Upper lobe of right lung (tissue), 1 donor: ENCODE data around the gene CHMP4A. TPM values are rescaled to one million over a fixed set of nuclear protein-coding genes. Genes with fewer than 3 reads are reported as not detected.

Source experiments
- ATAC-seq: fragments of 200-7000 bp; cut with Tn5 transposase; one replicate; pipeline ENCODE4 v1.9.1; 2020; ENCODE audit warnings: mild to moderate bottlenecking, moderate library complexity
- DNase-seq: peaks from one replicate; pipeline ENCODE4 v3.0.0-alpha.2; 2020
- H3K27ac ChIP-seq: fragments of 200-600 bp; one replicate; pipeline ENCODE4 v1.8.0; 2022
- H3K27me3 ChIP-seq: fragments of 200-600 bp; one replicate; pipeline ENCODE4 v1.8.0; 2022; ENCODE audit warnings: mild to moderate bottlenecking
- H3K36me3 ChIP-seq: fragments of 200-600 bp; one replicate; pipeline ENCODE4 v1.8.0; 2022
- H3K4me1 ChIP-seq: fragments of 200-600 bp; one replicate; pipeline ENCODE4 v1.8.0; 2022
- H3K4me3 ChIP-seq: fragments of 200-600 bp; one replicate; pipeline ENCODE4 v1.8.0; 2022; ENCODE audit warnings: mild to moderate bottlenecking
- H3K9me3 ChIP-seq: fragments of 200-600 bp; one replicate; pipeline ENCODE4 v1.8.0; 2022
- CTCF ChIP-seq: fragments of 200-600 bp; IDR thresholded peaks from one replicate; pipeline ENCODE4 v1.8.0; 2022; ENCODE audit warnings: antibody characterized with exemption
- intact Hi-C: fragments of 100-400 bp; cut with DNase I; formaldehyde crosslinking; loops from one replicate; pipeline ENCODE4 v1.11.0; 2022
- total RNA-seq: library from RNA; stranded (reverse); fragmentation: NEBNext Ultra II Directional; extraction: Animal tissue kit (Norgen Biotek cat#: 25700); gene quantifications from one replicate; pipeline ENCODE4 v1.2.1, GENCODE V29; 2021
- donor health status: DM: no; HTN: yes; CAD: no; lungs with severe emphysema.

CHMP4A gene
- total RNA-seq, 1 donor from 2014 or later = 48.0 TPM

- no peak overlapping the region for H3K27ac ChIP-seq
- no peaks in the 10 kb centered on the region for H3K27me3 ChIP-seq
- no peaks in the 10 kb centered on the region for H3K9me3 ChIP-seq
- no peaks in the 10 kb centered on the region for H3K4me1 ChIP-seq
- no peak for TF ChIP-seq CTCF
- ATAC-seq (no peak), DNase-seq (no peak)
- H3K36me3 ChIP-seq = peaks cover 85% of the 10 kb centered on the region
- intact Hi-C loops = no loop called here
- no peak overlapping the region for H3K4me3 ChIP-seq
These were observed 34.7 kb downstream of the CHMP4A start for GRCh38 chr14:24178399-24179178.

- no peak for TF ChIP-seq CTCF
These were observed 35.4 kb downstream of the CHMP4A start for GRCh38 chr14:24177891-24178290.

GRCh38 chr14:24177041-24177825, 36.1 kb downstream of the CHMP4A start:
- H3K27ac ChIP-seq = no peak overlapping the region
- intact Hi-C loops = no loop called here
- DNase-seq (no peak), ATAC-seq (no peak)
- H3K27me3 ChIP-seq = no peaks in the 10 kb centered on the region
- no peaks in the 10 kb centered on the region for H3K9me3 ChIP-seq
- no peaks in the 10 kb centered on the region for H3K4me1 ChIP-seq
- no peak overlapping the region for H3K4me3 ChIP-seq
- TF ChIP-seq CTCF = no peak
- peaks cover 78% of the 10 kb centered on the region for H3K36me3 ChIP-seq

More at GRCh38 chr14:24177891-24178290, 35.4 kb downstream of the CHMP4A start:
- Histone ChIP-seq H3K36me3 (peaks cover 84% of the 10 kb centered on the region), H3K4me1 (no peaks in the 10 kb centered on the region), H3K27ac (no peak overlapping the region), H3K9me3 (no peaks in the 10 kb centered on the region), H3K27me3 (no peaks in the 10 kb centered on the region), H3K4me3 (no peak overlapping the region)
- ATAC-seq (no peak), DNase-seq (no peak)
- intact Hi-C loops = no loop called here

- no peak overlapping the region for H3K4me3 ChIP-seq
- peaks cover 71% of the 10 kb centered on the region for H3K36me3 ChIP-seq
- TF ChIP-seq CTCF = no peak
- no peaks in the 10 kb centered on the region for H3K4me1 ChIP-seq
- H3K27me3 ChIP-seq = no peaks in the 10 kb centered on the region
- ATAC-seq (no peak), DNase-seq (no peak)
- H3K9me3 ChIP-seq = no peaks in the 10 kb centered on the region
- no peak overlapping the region for H3K27ac ChIP-seq
- intact Hi-C loops = no loop called here
These were observed 36.7 kb downstream of the CHMP4A start for GRCh38 chr14:24176599-24176998.

- TF ChIP-seq CTCF = no peak
- H3K27ac ChIP-seq = no peak overlapping the region
- no peak for ATAC-seq
- intact Hi-C loops = no loop called here
- peaks cover 47% of the 10 kb centered on the region for H3K36me3 ChIP-seq
- DNase-seq = no peak
- H3K9me3 ChIP-seq = no peaks in the 10 kb centered on the region
- peaks cover 4% of the 10 kb centered on the region for H3K4me1 ChIP-seq
- H3K27me3 ChIP-seq = no peaks in the 10 kb centered on the region
- H3K4me3 ChIP-seq = no peak overlapping the region
These were observed 40.4 kb downstream of the CHMP4A start for GRCh38 chr14:24172871-24173281.
